B cell (primary cell): ENCODE measurements around the gene WDR18. TPM values are rescaled to one million over a fixed set of nuclear protein-coding genes. Genes with fewer than 3 reads are reported as not detected.

Experiments
- ATAC-seq: fragments of 200-7000 bp; cut with Tn5 transposase; one replicate; pipeline ENCODE4 v1.10.0; 2021; ENCODE audit warnings: low read depth, mild to moderate bottlenecking, moderate number of reproducible peaks, moderate library complexity
- CTCF ChIA-PET: fragments of 350-600 bp; sonication (Branson Sonifier 250); formaldehyde crosslinking; loops from one replicate; lab custom pipeline; 2021; ENCODE audit warnings: antibody characterized with exemption, inconsistent platforms; lab: Charles Lee
- POLR2A ChIA-PET: fragments of 350-600 bp; sonication (Branson Sonifier 250); formaldehyde crosslinking; loops from one replicate; lab custom pipeline; 2021; ENCODE audit warnings: antibody characterized with exemption; lab: Charles Lee
- DNase-seq: peaks from one replicate; pipeline ENCODE4 v3.0.0; 2013
- H2AFZ ChIP-seq: 2 replicates; pipeline ENCODE4 v1.6.1; 2012; ENCODE audit warnings: mild to moderate bottlenecking, low read depth, low read length; ENCODE audit not compliant: insufficient read depth, poor library complexity, severe bottlenecking
- H3K27ac ChIP-seq, 2 donors: 1 replicate in 1 of 2; 2 replicates in 1 of 2; pipeline ENCODE4 v1.5.1; 2012 to 2013; ENCODE audit warnings: low read length in 2 of 2, mild to moderate bottlenecking in 2 of 2, moderate library complexity in 1 of 2
- H3K27me3 ChIP-seq, 4 experiments: fragments of 200-600 bp in 1 of 4; sonication (generic) in 1 of 4; replicated peaks in 1 of 4; 1 replicate in 2 of 4; 2 replicates in 2 of 4; pipeline versions ENCODE4 v1.6.1 to v1.7.0; 2013 to 2016; ENCODE audit warnings: low read length in 3 of 4, mild to moderate bottlenecking in 2 of 4, mixed read lengths in 1 of 4, moderate library complexity in 1 of 4; ENCODE audit not compliant: insufficient read depth in 4 of 4, control insufficient read depth in 3 of 4; ENCODE audit errors: control extremely low read depth in 1 of 4
- H3K36me3 ChIP-seq, 2 experiments: replicated peaks in 1 of 2; 1 replicate in 1 of 2; 2 replicates in 1 of 2; pipeline versions ENCODE4 v1.6.1 to v1.7.1; 2013; ENCODE audit warnings: low read length in 1 of 2; ENCODE audit not compliant: insufficient read depth in 2 of 2, control insufficient read depth in 1 of 2; ENCODE audit errors: control extremely low read depth in 1 of 2, extremely low read depth in 1 of 2
- H3K4me1 ChIP-seq, 2 donors: fragments of 200-600 bp in 1 of 2; sonication (generic) in 1 of 2; 1 replicate in 1 of 2; 2 replicates in 1 of 2; pipeline versions ENCODE4 v1.5.1 to v1.6.1; 2013 to 2017; ENCODE audit warnings: low read length in 2 of 2; ENCODE audit not compliant: control insufficient read depth in 2 of 2, insufficient read depth in 2 of 2
- H3K4me2 ChIP-seq: replicated peaks from 2 replicates; pipeline ENCODE3; 2012; ENCODE audit warnings: mild to moderate bottlenecking, low read depth, low read length; ENCODE audit not compliant: poor library complexity, severe bottlenecking
- H3K4me3 ChIP-seq, 5 experiments: fragments of 200-600 bp in 1 of 5; sonication (generic) in 1 of 5; 1 replicate in 3 of 5; 2 replicates in 2 of 5; pipeline versions ENCODE4 v1.5.1 to v1.7.0; 2011 to 2016; ENCODE audit warnings: low read length in 4 of 5, mild to moderate bottlenecking in 4 of 5, low read depth in 2 of 5, control low read depth in 1 of 5, moderate library complexity in 1 of 5; ENCODE audit not compliant: insufficient read depth in 1 of 5; ENCODE audit errors: control extremely low read depth in 1 of 5, extremely low read depth in 1 of 5
- H3K79me2 ChIP-seq: fragments of 200-600 bp; sonication (generic); one replicate; pipeline ENCODE4 v1.6.0; 2016; ENCODE audit warnings: low read length; ENCODE audit not compliant: control insufficient read depth, insufficient read depth
- H3K9ac ChIP-seq: fragments of 200-600 bp; sonication (generic); 2 replicates; pipeline ENCODE4 v1.6.1; 2017; ENCODE audit warnings: mild to moderate bottlenecking, low read length, moderate library complexity
- H3K9me3 ChIP-seq, 3 donors: one replicate each; pipeline versions ENCODE4 v1.6.1 to v1.7.1; 2013; ENCODE audit warnings: low read length in 2 of 3; ENCODE audit not compliant: control insufficient read depth in 2 of 3, insufficient read depth in 1 of 3; ENCODE audit errors: control extremely low read depth in 1 of 3
- H4K20me1 ChIP-seq: 2 replicates; pipeline ENCODE4 v1.6.0; 2012; ENCODE audit warnings: mild to moderate bottlenecking, low read length; ENCODE audit not compliant: insufficient read depth, control insufficient read depth, poor library complexity, severe bottlenecking
- H3K27ac Mint-ChIP-seq: one replicate; pipeline ENCODE4 v1.8.0; 2021; ENCODE audit warnings: mixed read lengths
- H3K27me3 Mint-ChIP-seq: one replicate; pipeline ENCODE4 v1.8.0; 2021; ENCODE audit warnings: mixed read lengths
- H3K4me1 Mint-ChIP-seq: one replicate; pipeline ENCODE4 v1.8.0; 2021; ENCODE audit warnings: mixed read lengths
- H3K4me3 Mint-ChIP-seq: one replicate; pipeline ENCODE4 v1.8.0; 2021; ENCODE audit warnings: mixed read lengths
- H3K9me3 Mint-ChIP-seq: one replicate; pipeline ENCODE4 v1.8.0; 2022; ENCODE audit warnings: mixed read lengths; ENCODE audit not compliant: insufficient read depth
- CTCF ChIP-seq: fragments of 200-600 bp; IDR thresholded peaks from one replicate; pipeline ENCODE4 v1.8.0; 2022; ENCODE audit warnings: antibody characterized with exemption, mild to moderate bottlenecking
- EZH2 ChIP-seq: IDR thresholded peaks from 2 replicates; pipeline ENCODE4 v1.6.1; 2012; ENCODE audit warnings: borderline replicate concordance, low read depth, mild to moderate bottlenecking, moderate library complexity, low read length; ENCODE audit not compliant: insufficient read depth, poor library complexity, severe bottlenecking
- WGBS: methylation state at CpG from one replicate; pipeline ENCODE4 v1.1.5; 2013; ENCODE audit warnings: missing lambda C conversion rate; ENCODE audit not compliant: insufficient coverage; 5-methylcytosine and 5-hydroxymethylcytosine counted together
- intact Hi-C: fragments of 100-400 bp; cut with micrococcal nuclease; formaldehyde crosslinking; loops from one replicate; pipeline ENCODE4 v1.10.0; 2022
- polyA plus RNA-seq: library from polyadenylated mRNA; depleted of rRNA; stranded (reverse); fragments of >200 nt; gene quantifications from 2 replicates; pipeline ENCODE4 v1.2.3, GENCODE V29; 2012
- total RNA-seq, 2 donors: library from RNA; stranded (reverse); fragments of 120-200 nt in 1 of 2; gene quantifications; 1 replicate in 1 of 2; 2 replicates in 1 of 2; pipeline versions ENCODE4 v1.2.3 to v1.2.4, GENCODE V29; 2013 to 2022

The WDR18 gene
- total and polyA plus RNA-seq, 2 donors (not counting 1 experiment from before 2014, with no cell fraction given) = 48.5 to 60.5 TPM

GRCh38 chr19:991932-992669 lies 8.0 kb downstream of the WDR18 start:
- no peak overlapping the region for H3K4me2 ChIP-seq
- TF ChIP-seq EZH2 (no peak), CTCF (no peak)
- H3K79me2 ChIP-seq = peaks cover 11% of the 10 kb centered on the region
- Mint-ChIP-seq H3K27ac (no peak overlapping the region), H3K27me3 (peaks cover 4% of the 10 kb centered on the region), H3K4me1 (peaks cover 6% of the 10 kb centered on the region), H3K4me3 (no peak overlapping the region), H3K9me3 (no peaks in the 10 kb centered on the region)
- ATAC-seq (no peak), DNase-seq (no peak)
- ChIA-PET POLR2A (no interaction called here), CTCF (no interaction called here)
- H3K27ac ChIP-seq = no peak overlapping the region
- H3K27me3 ChIP-seq = peaks cover 0 to 15% (median 6%) of the 10 kb centered on the region in 4 experiments
- no peak overlapping the region for H3K9ac ChIP-seq
- intact Hi-C loops = no loop called here
- WGBS = 97% methylated on average over 39 of the region's 42 CpGs
- H3K4me3 ChIP-seq = no peak overlapping the region
- peaks cover 0 to 28% of the 10 kb centered on the region in 2 experiments for H3K36me3 ChIP-seq
- no peaks in the 10 kb centered on the region for H3K9me3 ChIP-seq
- peaks cover 10 to 11% of the 10 kb centered on the region in 2 donors for H3K4me1 ChIP-seq
- H2AFZ ChIP-seq = no peak overlapping the region
- H4K20me1 ChIP-seq = peaks cover 14% of the 10 kb centered on the region

GRCh38 chr19:992670-993055 lies 8.5 kb downstream of the WDR18 start:
- no peaks in the 10 kb centered on the region for H3K9me3 ChIP-seq
- H3K4me2 ChIP-seq = no peak overlapping the region
- TF ChIP-seq EZH2 = no peak
- intact Hi-C loops = no loop called here
- CTCF ChIA-PET = no interaction called here
- peaks cover 10 to 11% of the 10 kb centered on the region in 2 donors for H3K4me1 ChIP-seq
- Mint-ChIP-seq H3K27me3 (peaks cover 6% of the 10 kb centered on the region), H3K9me3 (no peaks in the 10 kb centered on the region), H3K4me1 (peaks cover 6% of the 10 kb centered on the region), H3K27ac (no peak overlapping the region), H3K4me3 (no peak overlapping the region)
- POLR2A ChIA-PET = no interaction called here
- H3K36me3 ChIP-seq = peaks cover 0 to 24% of the 10 kb centered on the region in 2 experiments
- peaks cover 14% of the 10 kb centered on the region for H4K20me1 ChIP-seq
- H3K9ac ChIP-seq = no peak overlapping the region
- ATAC-seq = no peak
- H2AFZ ChIP-seq = no peak overlapping the region
- H3K27me3 ChIP-seq = peaks cover 0 to 21% (median 9%) of the 10 kb centered on the region in 4 experiments
- WGBS = 98% methylated on average over 12 of the region's 13 CpGs
- H3K27ac ChIP-seq = no peak overlapping the region
- peaks cover 6% of the 10 kb centered on the region for H3K79me2 ChIP-seq
- DNase-seq = no peak
- no peak overlapping the region for H3K4me3 ChIP-seq
